H1 (cell line): ENCODE results near the gene NTNG2. TPM values are rescaled to one million over a fixed set of nuclear protein-coding genes. Genes with fewer than 3 reads are reported as not detected.

Experiments used
- CTCF ChIA-PET: fragments of 300-600 bp; sonication (Branson Sonifier 250); formaldehyde crosslinking; loops from one replicate; lab custom pipeline; 2021; ENCODE audit not compliant: partially characterized antibody; lab: Charles Lee
- POLR2A ChIA-PET: fragments of 300-600 bp; sonication (Branson Sonifier 250); formaldehyde crosslinking; loops from one replicate; lab custom pipeline; 2021; ENCODE audit warnings: inconsistent platforms; ENCODE audit not compliant: partially characterized antibody; lab: Charles Lee
- DNase-seq, 2 experiments: peaks; one replicate each; pipeline versions ENCODE4 v3.0.0 to v3.0.0-alpha.2; 2010 to 2022; ENCODE audit warnings: low spot score in 2 of 2, low read depth in 1 of 2, mixed read lengths in 1 of 2
- FAIRE-seq: peaks from 2 replicates; lab custom pipeline; 2011; peaks lifted over from hg19 to GRCh38; lab: Jason Lieb, UNC
- H2AFZ ChIP-seq: 2 replicates; pipeline ENCODE4 v1.8.1; 2012; ENCODE audit warnings: low read length, inconsistent platforms
- H2AK5ac ChIP-seq: 2 replicates; pipeline ENCODE4 v1.6.1; 2013; ENCODE audit warnings: low read depth, low read length
- H2BK120ac ChIP-seq: replicated peaks from 2 replicates; pipeline ENCODE3; 2013; ENCODE audit warnings: low read depth, low read length, inconsistent platforms
- H2BK12ac ChIP-seq: 2 replicates; pipeline ENCODE4 v1.6.1; 2013; ENCODE audit warnings: low read depth, low read length
- H2BK15ac ChIP-seq: 2 replicates; pipeline ENCODE4 v1.6.1; 2013; ENCODE audit warnings: low read length
- H2BK20ac ChIP-seq: 2 replicates; pipeline ENCODE4 v1.6.1; 2013; ENCODE audit warnings: low read length
- H2BK5ac ChIP-seq: 2 replicates; pipeline ENCODE4 v1.6.1; 2013; ENCODE audit warnings: low read depth, low read length
- H3K14ac ChIP-seq: 2 replicates; pipeline ENCODE4 v1.6.1; 2013; ENCODE audit warnings: inconsistent platforms; ENCODE audit not compliant: insufficient read length
- H3K18ac ChIP-seq: 2 replicates; pipeline ENCODE4 v1.6.1; 2013; ENCODE audit warnings: low read length; ENCODE audit errors: extremely low read depth
- H3K23ac ChIP-seq: 2 replicates; pipeline ENCODE4 v1.6.1; 2013; ENCODE audit warnings: inconsistent platforms; ENCODE audit not compliant: insufficient read length
- H3K23me2 ChIP-seq: 2 replicates; pipeline ENCODE4 v1.6.1; 2013; ENCODE audit warnings: low read depth, low read length
- H3K27ac ChIP-seq: 2 replicates; pipeline ENCODE4 v1.6.1; 2011; ENCODE audit warnings: low read depth, low read length, inconsistent platforms
- H3K27me3 ChIP-seq, 4 experiments: replicated peaks in 1 of 4; 1 replicate in 1 of 4; 2 replicates in 3 of 4; pipeline versions ENCODE4 v1.6.1 to v1.8.1; 2011 to 2013; ENCODE audit warnings: low read length in 3 of 4, mild to moderate bottlenecking in 3 of 4, inconsistent platforms in 2 of 4, mixed read lengths in 2 of 4, moderate library complexity in 1 of 4; ENCODE audit not compliant: control insufficient read depth in 3 of 4, insufficient read depth in 3 of 4; ENCODE audit errors: extremely low read depth in 1 of 4
- H3K36me3 ChIP-seq, 4 experiments: 2 replicates each; pipeline versions ENCODE4 v1.6.1 to v1.8.1; 2011 to 2013; ENCODE audit warnings: mild to moderate bottlenecking in 4 of 4, low read length in 3 of 4, moderate library complexity in 2 of 4, control low read depth in 1 of 4, inconsistent platforms in 1 of 4; ENCODE audit not compliant: insufficient read depth in 4 of 4, control insufficient read depth in 2 of 4
- H3K4ac ChIP-seq: replicated peaks from 2 replicates; pipeline ENCODE3; 2013; ENCODE audit warnings: low read length, low read depth, mixed read lengths, inconsistent platforms; ENCODE audit not compliant: insufficient read length
- H3K4me1 ChIP-seq, 4 experiments: replicated peaks in 1 of 4; 1 replicate in 1 of 4; 2 replicates in 3 of 4; pipeline versions ENCODE4 v1.6.1 to v1.8.1; 2011 to 2013; ENCODE audit warnings: low read length in 3 of 4, inconsistent platforms in 2 of 4, mixed read lengths in 1 of 4; ENCODE audit not compliant: insufficient read depth in 4 of 4, control insufficient read depth in 3 of 4
- H3K4me2 ChIP-seq, 2 experiments: 2 replicates each; pipeline versions ENCODE4 v1.6.1 to v1.8.1; 2011 to 2013; ENCODE audit warnings: low read depth in 2 of 2, low read length in 2 of 2, control low read depth in 1 of 2, inconsistent platforms in 1 of 2, mild to moderate bottlenecking in 1 of 2; ENCODE audit not compliant: insufficient read depth in 1 of 2
- H3K4me3 ChIP-seq, 4 experiments: fragments of 200-600, 300-600 bp in 1 of 4; sonication (generic), shearing (Covaris generic), sonication (Bioruptor Twin) in 1 of 4; 2 replicates each; pipeline versions ENCODE4 v1.5.1 to v1.8.1; 2011 to 2016; ENCODE audit warnings: low read length in 4 of 4, low read depth in 3 of 4, control low read depth in 2 of 4, inconsistent platforms in 2 of 4, mild to moderate bottlenecking in 2 of 4, mixed read lengths in 1 of 4, moderate library complexity in 1 of 4; ENCODE audit not compliant: insufficient read depth in 2 of 4; ENCODE audit errors: extremely low read depth in 1 of 4
- H3K56ac ChIP-seq: replicated peaks from 2 replicates; pipeline ENCODE3; 2013; ENCODE audit warnings: low read depth, mild to moderate bottlenecking, mixed read lengths, low read length, inconsistent platforms; ENCODE audit not compliant: insufficient read length
- H3K79me1 ChIP-seq: 2 replicates; pipeline ENCODE4 v1.6.1; 2013; ENCODE audit warnings: low read depth, low read length, control low read depth
- H3K79me2 ChIP-seq, 2 experiments: 2 replicates each; pipeline versions ENCODE4 v1.6.1 to v1.8.1; 2012 to 2013; ENCODE audit warnings: low read length in 2 of 2, mild to moderate bottlenecking in 2 of 2, inconsistent platforms in 1 of 2; ENCODE audit not compliant: insufficient read depth in 2 of 2, control insufficient read depth in 1 of 2
- H3K9ac ChIP-seq, 4 experiments: replicated peaks in 1 of 4; 1 replicate in 1 of 4; 2 replicates in 3 of 4; pipeline versions ENCODE4 v1.6.1 to v1.8.1; 2011 to 2013; ENCODE audit warnings: low read depth in 3 of 4, low read length in 3 of 4, control low read depth in 2 of 4, mild to moderate bottlenecking in 2 of 4, moderate library complexity in 2 of 4, inconsistent platforms in 1 of 4; ENCODE audit errors: extremely low read depth in 1 of 4
- H3K9me3 ChIP-seq, 2 experiments: 2 replicates each; pipeline versions ENCODE4 v1.6.1 to v1.8.1; 2012 to 2013; ENCODE audit warnings: mild to moderate bottlenecking in 2 of 2, moderate library complexity in 2 of 2, control low read depth in 1 of 2, inconsistent platforms in 1 of 2, low read depth in 1 of 2, low read length in 1 of 2, mixed read lengths in 1 of 2; ENCODE audit not compliant: insufficient read depth in 2 of 2
- H4K20me1 ChIP-seq, 2 experiments: replicated peaks in 1 of 2; 2 replicates each; pipeline versions ENCODE3 to v1.8.1; 2011 to 2013; ENCODE audit warnings: inconsistent platforms in 2 of 2, low read length in 2 of 2, mild to moderate bottlenecking in 1 of 2; ENCODE audit not compliant: insufficient read depth in 2 of 2, control insufficient read depth in 1 of 2
- H4K5ac ChIP-seq: 2 replicates; pipeline ENCODE4 v1.6.1; 2013; ENCODE audit warnings: low read length, low read depth, mixed read lengths, inconsistent platforms; ENCODE audit not compliant: insufficient read length
- H4K8ac ChIP-seq: 2 replicates; pipeline ENCODE4 v1.8.0; 2013; ENCODE audit warnings: mild to moderate bottlenecking, moderate library complexity, low read length, inconsistent platforms; ENCODE audit not compliant: insufficient read depth; ENCODE audit errors: extremely low read depth
- H4K91ac ChIP-seq: replicated peaks from 2 replicates; pipeline ENCODE3; 2013; ENCODE audit warnings: low read length, mixed read lengths, inconsistent platforms; ENCODE audit not compliant: insufficient read length
- BACH1 ChIP-seq: IDR thresholded peaks from 2 replicates; pipeline ENCODE4 v1.6.1; 2012; ENCODE audit warnings: low read length, improper control_type of control experiment
- E2F6 ChIP-seq: IDR thresholded peaks from 2 replicates; pipeline ENCODE4 v1.6.1; 2012; ENCODE audit warnings: inconsistent platforms
- GABPA ChIP-seq: IDR thresholded peaks from 2 replicates; pipeline ENCODE4 v1.6.1; 2011; ENCODE audit warnings: mild to moderate bottlenecking, low read length, moderate library complexity, borderline replicate concordance; ENCODE audit not compliant: insufficient read depth
- JUN ChIP-seq: IDR thresholded peaks from 2 replicates; pipeline ENCODE4 v1.6.1; 2011; ENCODE audit warnings: low read depth, mild to moderate bottlenecking, improper control_type of control experiment, low read length
- RAD21 ChIP-seq, 2 experiments: IDR thresholded peaks in 1 of 2; conservative IDR thresholded peaks in 1 of 2; 2 replicates each; pipeline ENCODE4 v1.6.1; 2011; ENCODE audit warnings: low read depth in 2 of 2, low read length in 2 of 2, improper control_type of control experiment in 1 of 2, inconsistent platforms in 1 of 2, mild to moderate bottlenecking in 1 of 2, moderate library complexity in 1 of 2
- RNF2 ChIP-seq: fragments of 200-900, 300-1000 bp; sonication (generic); IDR thresholded peaks from 2 replicates; pipeline ENCODE4 v1.7.1; 2016; ENCODE audit warnings: borderline replicate concordance, low read depth, mild to moderate bottlenecking, antibody characterized with exemption, low read length; ENCODE audit not compliant: poor library complexity, severe bottlenecking; ENCODE audit errors: missing control alignments
- SP4 ChIP-seq: IDR thresholded peaks from 2 replicates; pipeline ENCODE4 v1.6.1; 2012; ENCODE audit warnings: low read length, inconsistent platforms
- TAF1 ChIP-seq: IDR thresholded peaks from 2 replicates; pipeline ENCODE4 v1.6.1; 2011; ENCODE audit warnings: mild to moderate bottlenecking, low read depth, low read length
- WGBS, 2 experiments: shearing (Covaris generic) in 1 of 2; methylation state at CpG; one replicate each; pipeline versions ENCODE4 v1.1.6 to v1.1.7; 2013 to 2015; ENCODE audit warnings: low lambda C conversion rate in 2 of 2, mixed read lengths in 2 of 2, inconsistent platforms in 1 of 2, low coverage in 1 of 2, missing lambda C conversion rate in 1 of 2; ENCODE audit not compliant: insufficient replicate concordance in 2 of 2, insufficient coverage in 1 of 2, insufficient read length in 1 of 2; ENCODE audit errors: extremely low coverage in 1 of 2, missing lambda C conversion rate in 1 of 2; 5-methylcytosine and 5-hydroxymethylcytosine counted together
- polyA plus RNA-seq, 7 experiments: library from polyadenylated mRNA; depleted of rRNA in 3 of 7; stranded (reverse) in 5 of 7; unstranded in 2 of 7; fragments of >200 nt in 5 of 7; fragments of 200-250 nt in 2 of 7; gene quantifications; 1 replicate in 5 of 7; 2 replicates in 1 of 7; 4 replicates in 1 of 7; pipeline versions ENCODE4 v1.2.1 to v1.2.3, GENCODE V29; 2011 to 2013; ENCODE audit warnings: missing spikeins in 2 of 7, mixed read lengths in 2 of 7
- total RNA-seq: library from RNA; stranded (reverse); fragmentation: NEBNext Ultra II Directional; extraction: Animal tissue kit (Norgen Biotek cat#: 25700); gene quantifications from 2 replicates; pipeline ENCODE4 v1.2.1, GENCODE V29; 2021
- TF ChIP-seq, protein P1 (sequence below), 3 experiments: IDR thresholded peaks; 1 replicate in 2 of 3; 2 replicates in 1 of 3; pipeline versions ENCODE4 v1.5.1 to v1.6.1; 2011; ENCODE audit warnings: low read length in 3 of 3, mild to moderate bottlenecking in 3 of 3, inconsistent platforms in 2 of 3, low read depth in 1 of 3, moderate library complexity in 1 of 3; ENCODE audit not compliant: insufficient read depth in 1 of 3; ENCODE audit errors: control extremely low read depth in 1 of 3

The NTNG2 gene
- total and polyA plus RNA-seq, 2 of the 8 experiments (the other 6 are each of a cell fraction or from before 2014, with no cell fraction given) = 1.4 to 1.5 TPM

- Histone ChIP-seq H2BK120ac (no peak overlapping the region), H3K79me2 (no peaks in the 10 kb centered on the region), H2BK20ac (no peak overlapping the region), H3K4ac (no peak overlapping the region), H3K23ac (no peak overlapping the region), H3K4me1 (peaks cover 0 to 9% (median 5%) of the 10 kb centered on the region in 4 experiments; a peak in 5 of 7 replicates), H3K18ac (no peak overlapping the region), H4K5ac (no peak overlapping the region), H3K23me2 (peaks cover 6% of the 10 kb centered on the region; the same call in 1 of the 2 replicates), H3K36me3 (no peaks in the 10 kb centered on the region), H3K9ac (no peak overlapping the region), H3K9me3 (no peaks in the 10 kb centered on the region), H4K91ac (no peak overlapping the region), H3K27ac (no peak overlapping the region), H2AFZ (no peak overlapping the region), H3K56ac (no peak overlapping the region), H2BK12ac (no peak overlapping the region), H3K14ac (no peak overlapping the region), H4K20me1 (no peaks in the 10 kb centered on the region), H3K79me1 (no peaks in the 10 kb centered on the region), H2AK5ac (no peak overlapping the region), H2BK5ac (no peak overlapping the region), H3K4me3 (no peak overlapping the region), H2BK15ac (no peak overlapping the region), H3K27me3 (peaks cover 0 to 4% (median 0%) of the 10 kb centered on the region in 4 experiments; a peak in 2 of 7 replicates), H3K4me2 (no peak overlapping the region), H4K8ac (no peak overlapping the region)
- WGBS, 2 experiments = 85% methylated on average over 10 of the region's 10 CpGs; no CpG with 5 or more reads in 1 of the 2 experiments
- ChIA-PET CTCF (interaction anchor here (0.6 to 1.9 kb wide), 3 partner anchors 8 to 500 kb away, joined by 3 to 5 read pairs (median 4); no protein-coding TSS in a partner anchor), POLR2A (no interaction called here)
- FAIRE-seq = no peak
- DNase-seq = no peak
- TF ChIP-seq BACH1 (no peak), GABPA (no peak), SP4 (no peak), TAF1 (no peak), RAD21 (IDR thresholded peaks at IDR 0.05 in 1 of 2, conservative IDR thresholded peaks at IDR 0.05 in 1 of 2; ENCODE audit: low read depth in 2 of 2, low read length in 2 of 2) (no peak), JUN (no peak), RNF2 (no peak), E2F6 (no peak)
- TF ChIP-seq, protein P1, sequence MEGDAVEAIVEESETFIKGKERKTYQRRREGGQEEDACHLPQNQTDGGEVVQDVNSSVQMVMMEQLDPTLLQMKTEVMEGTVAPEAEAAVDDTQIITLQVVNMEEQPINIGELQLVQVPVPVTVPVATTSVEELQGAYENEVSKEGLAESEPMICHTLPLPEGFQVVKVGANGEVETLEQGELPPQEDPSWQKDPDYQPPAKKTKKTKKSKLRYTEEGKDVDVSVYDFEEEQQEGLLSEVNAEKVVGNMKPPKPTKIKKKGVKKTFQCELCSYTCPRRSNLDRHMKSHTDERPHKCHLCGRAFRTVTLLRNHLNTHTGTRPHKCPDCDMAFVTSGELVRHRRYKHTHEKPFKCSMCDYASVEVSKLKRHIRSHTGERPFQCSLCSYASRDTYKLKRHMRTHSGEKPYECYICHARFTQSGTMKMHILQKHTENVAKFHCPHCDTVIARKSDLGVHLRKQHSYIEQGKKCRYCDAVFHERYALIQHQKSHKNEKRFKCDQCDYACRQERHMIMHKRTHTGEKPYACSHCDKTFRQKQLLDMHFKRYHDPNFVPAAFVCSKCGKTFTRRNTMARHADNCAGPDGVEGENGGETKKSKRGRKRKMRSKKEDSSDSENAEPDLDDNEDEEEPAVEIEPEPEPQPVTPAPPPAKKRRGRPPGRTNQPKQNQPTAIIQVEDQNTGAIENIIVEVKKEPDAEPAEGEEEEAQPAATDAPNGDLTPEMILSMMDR (IDR thresholded peaks at IDR 0.05; ENCODE audit: control extremely low read depth in 1 of 3, insufficient read depth in 1 of 3, low read depth in 1 of 3, low read length in 3 of 3) = no peak
These were observed 17.0 kb upstream of the NTNG2 start for GRCh38 chr9:132144708-132145365.
